Activated CD4-positive, alpha-beta T cell treated with anti-CD3 and anti-CD28 coated beads, Interleukin-2, amount 50 U/mL, for 1 hour (primary cell): ENCODE measurements around the gene ZNF582.

Experiments used
- DNase-seq: peaks from one replicate; pipeline ENCODE4 v3.0.0-alpha.2; 2020

ZNF582 gene

DNA sequence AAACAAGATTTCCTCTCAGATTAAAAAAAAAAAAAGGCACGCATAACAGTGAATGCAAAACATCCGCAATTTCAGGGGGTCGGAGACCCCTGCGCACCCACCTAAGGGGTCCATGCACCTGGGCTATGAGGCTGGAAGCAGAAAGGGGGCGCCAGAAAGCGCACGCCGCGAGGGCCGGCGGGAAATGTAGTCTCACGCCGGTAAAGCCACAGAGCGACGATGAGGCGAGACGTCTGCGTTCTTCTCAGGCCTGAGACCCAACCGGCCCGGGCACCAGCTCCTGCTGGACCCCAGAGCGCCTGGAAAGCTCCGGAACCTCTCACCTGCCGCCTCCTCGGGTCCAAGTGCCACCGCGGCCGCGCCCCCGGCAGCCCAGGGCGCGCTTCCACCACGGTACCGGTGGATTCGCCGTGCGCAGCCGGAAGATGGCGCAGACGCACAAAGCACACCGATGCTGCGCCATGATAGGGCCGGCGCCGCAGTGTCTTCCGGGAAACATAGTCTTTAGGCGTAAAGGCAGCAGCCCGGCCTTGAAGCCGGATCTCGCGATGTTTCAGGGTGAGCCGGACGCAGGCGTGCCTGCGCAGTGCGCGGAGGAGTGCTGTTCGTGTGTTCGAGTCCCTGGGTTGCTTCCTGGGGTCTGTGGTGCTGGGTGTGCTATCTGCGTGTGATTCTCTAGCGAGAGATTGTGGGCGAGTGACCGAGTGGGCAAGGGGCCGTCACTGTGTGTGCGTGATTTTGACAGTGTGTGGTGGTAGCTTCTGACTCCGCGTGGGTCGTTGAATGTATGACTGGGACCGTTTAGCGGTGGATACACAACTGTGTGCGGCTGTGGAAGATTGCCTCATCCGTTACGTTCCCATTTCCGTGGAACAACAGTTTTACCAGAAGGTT lies at the start of gene ZNF582:
TSS of gene ZNF582 (minus strand) at position 416 of the 894 bp plus-strand sequence. CDS start 1,782 bp downstream, outside the sequence.
- peak; percentile 90 for DNase-seq

DNA sequence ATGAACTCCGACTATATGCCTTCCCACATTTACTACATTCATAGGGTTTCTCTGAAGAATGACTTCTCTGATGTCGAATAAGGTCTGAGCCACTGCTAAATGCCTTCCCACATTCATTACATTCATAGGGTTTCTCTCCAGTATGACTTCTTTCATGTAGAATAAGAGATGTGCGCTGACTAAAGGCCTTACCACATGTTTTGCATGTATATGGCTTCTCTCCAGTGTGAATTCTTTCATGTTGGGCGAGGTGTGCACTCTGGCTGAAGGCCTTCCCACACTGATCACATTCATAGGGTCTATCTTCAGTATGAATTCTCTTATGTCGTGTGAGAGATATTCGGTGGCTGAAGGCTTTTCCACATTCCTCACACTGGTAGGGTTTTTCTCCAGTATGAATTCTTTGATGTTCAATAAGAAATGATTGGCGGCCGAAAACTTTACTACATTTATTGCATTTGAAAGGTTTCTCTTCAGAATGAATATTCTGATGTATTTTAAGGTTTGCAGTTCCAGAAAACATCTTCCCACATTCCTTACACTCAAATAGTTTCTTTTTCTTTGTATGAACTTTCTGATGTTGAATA lies 48.0 kb upstream of the ZNF582 start:
- DNase-seq, result no peak

DNA sequence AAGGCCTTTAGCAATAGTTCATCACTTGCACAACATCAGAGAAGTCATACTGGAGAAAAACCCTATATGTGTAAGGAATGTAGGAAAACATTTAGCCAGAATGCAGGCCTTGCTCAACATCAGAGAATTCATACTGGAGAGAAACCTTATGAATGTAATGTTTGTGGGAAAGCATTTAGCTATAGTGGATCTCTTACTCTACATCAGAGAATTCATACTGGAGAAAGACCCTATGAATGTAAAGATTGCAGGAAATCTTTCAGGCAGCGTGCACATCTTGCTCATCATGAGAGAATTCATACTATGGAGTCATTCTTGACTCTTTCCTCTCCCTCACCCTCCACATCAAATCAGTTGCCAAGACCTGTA lies 30.6 kb upstream of the ZNF582 start:
- no peak for DNase-seq

DNA sequence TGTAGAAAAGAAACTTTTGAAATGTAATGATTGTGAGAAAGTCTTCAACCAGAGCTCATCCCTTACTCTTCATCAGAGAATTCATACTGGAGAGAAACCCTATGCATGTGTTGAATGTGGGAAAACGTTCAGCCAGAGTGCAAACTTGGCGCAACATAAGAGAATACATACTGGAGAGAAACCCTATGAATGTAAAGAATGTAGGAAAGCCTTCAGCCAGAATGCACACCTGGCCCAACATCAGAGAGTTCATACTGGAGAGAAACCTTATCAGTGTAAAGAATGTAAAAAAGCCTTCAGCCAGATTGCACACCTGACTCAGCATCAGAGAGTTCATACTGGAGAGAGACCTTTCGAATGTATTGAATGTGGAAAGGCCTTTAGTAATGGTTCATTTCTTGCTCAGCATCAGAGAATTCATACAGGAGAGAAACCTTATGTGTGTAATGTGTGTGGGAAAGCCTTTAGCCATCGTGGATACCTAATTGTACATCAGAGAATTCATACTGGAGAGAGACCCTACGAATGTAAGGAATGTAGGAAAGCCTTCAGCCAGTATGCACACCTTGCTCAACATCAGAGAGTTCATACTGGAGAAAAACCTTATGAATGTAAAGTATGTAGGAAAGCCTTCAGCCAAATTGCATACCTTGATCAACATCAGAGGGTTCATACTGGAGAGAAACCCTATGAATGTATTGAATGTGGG lies 30.1 kb upstream of the ZNF582 start:
- no peak for DNase-seq

DNA sequence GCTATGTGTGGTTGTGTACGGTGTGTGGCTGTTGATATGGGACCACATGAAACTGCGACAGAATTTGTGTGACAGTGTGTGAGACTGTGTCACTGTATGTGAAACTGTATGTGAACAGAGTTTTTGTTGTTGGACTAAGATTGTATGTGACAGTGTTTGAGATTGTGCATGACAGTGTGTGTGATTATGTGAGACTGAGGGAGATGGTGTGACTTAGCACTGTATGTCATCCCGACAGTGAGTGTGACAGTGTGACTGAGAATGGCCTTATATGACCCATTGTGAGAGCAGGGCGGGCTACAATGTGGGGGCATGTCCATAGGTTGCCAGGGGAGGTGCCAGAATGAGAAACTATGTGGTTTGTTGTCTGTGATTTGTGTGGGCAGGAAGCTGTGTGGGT lies 11.7 kb upstream of the ZNF582 start:
- DNase-seq, result no peak

DNA sequence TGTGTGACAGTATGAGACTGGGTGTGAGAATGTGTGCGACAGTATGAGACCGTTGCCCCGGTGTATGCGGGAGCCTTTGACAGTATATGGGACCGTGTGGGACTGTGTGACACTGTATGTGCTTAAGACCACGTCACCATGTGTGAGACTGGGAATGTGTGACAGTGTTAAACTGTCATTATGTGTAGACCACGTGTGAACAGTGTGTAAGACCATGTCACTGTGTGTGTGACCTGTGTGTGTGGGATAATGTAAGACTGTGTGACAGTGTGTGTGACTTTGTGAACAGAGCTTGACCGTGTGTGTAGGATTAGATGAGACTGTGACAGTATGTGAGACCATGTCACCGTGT lies 11.3 kb upstream of the ZNF582 start:
- no peak for DNase-seq

DNA sequence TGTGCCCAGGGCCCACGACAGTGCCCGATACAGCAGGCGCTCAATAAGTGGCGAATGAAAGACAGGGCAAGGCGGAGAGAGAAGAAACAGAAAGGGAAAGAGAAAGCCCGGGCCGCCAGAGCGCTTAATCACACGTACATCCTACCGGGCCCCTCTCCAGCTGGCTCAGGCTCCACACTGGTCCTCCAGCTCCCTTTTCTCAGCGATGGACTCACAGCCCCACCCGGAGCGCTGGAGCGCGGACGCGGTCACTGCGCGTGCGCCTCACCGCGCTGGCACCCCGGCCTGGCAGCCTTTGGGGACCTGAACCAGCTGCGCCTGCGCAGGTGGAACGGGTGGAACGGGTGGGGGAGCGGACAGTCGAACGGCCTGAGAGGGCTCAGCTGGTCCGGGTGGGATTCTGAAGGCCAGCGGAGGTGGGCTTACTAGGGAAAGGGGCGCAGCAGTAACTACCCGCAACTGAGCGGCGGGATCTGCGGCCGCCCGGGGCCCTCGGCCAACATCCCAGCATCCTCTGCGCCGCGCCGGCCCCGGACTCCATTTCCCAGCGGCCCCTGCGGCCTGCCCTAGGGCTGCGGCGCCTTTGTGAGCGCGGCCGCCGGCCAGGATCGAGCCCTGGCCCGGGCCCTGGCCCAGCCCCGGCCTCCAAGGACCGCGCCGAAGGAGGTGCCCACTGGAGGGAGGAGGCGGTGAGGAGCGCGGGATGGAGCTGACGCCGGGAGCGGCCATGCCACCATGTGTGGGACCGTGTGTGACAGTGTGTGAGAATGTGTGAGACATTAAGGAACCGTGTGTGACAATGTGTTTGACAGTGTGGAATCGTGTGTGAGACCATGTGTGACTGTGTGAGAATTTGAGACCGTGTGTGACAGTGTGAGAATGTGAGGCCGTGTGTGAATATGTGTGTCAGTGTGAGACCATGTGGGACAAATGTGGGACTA lies 10.7 kb upstream of the ZNF582 start, which contains the start of gene ZNF583:
TSS of gene ZNF583 (plus strand) at position 569 of the 941 bp plus-strand sequence. CDS start 2,783 bp downstream, outside the sequence.
- DNase-seq, result peak; percentile 87

DNA sequence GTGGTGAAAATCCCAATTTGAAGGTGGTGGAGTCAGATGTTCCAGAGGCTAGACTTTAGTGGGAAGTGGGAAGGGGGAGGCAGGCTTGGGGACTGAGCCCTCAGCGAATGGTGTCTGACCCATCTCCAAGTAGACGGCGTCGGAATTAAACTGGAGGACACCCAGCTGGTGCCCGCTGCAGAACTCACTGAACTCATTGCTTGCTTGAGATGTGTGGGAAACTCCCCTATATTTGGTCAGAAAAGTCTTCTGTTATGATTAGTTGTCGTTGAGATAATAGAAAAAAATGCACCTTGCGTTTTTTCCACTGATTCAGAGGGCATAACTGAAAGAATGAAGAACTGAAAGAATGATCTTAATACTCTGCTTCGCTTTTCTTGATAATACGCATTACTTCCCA lies 9.9 kb upstream of the ZNF582 start:
- no peak for DNase-seq

DNA sequence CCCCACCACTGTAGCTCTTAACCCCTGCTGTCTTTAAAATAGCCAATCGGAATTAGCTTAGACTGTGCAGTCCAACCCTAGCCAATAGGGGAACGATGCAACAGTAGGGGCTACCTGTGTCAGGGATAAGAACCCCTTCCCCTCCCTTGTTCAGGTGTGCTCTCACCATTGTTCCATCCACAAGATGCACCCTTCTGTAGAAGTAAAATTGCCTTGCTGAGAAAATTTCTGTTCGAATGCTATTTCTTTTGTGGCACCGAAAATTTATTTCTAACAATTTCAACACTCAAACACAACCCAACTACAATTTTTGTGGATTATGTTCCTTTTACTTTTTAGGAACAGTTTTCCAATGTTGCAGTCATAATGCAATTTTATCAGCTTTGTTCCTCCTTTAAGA lies 7.2 kb upstream of the ZNF582 start:
- DNase-seq, result no peak

DNA sequence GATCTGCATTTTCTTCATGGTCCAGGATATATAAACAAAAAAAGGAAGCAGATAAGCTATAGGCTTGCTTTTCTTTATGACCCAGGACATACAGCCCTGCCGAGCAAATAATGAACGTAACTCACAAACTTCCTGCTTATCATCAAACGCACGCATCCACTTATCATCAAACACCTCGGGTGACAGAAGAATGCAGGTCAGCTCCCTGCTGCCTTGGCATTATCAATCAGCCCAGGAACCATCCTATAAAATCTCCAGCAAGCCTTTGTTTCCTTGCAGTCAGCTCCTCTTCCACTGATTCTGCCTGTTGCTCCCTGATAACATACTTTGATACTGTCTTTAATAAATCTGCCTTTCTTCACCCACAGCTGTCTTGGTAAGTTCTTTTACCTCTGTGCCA lies 5.5 kb upstream of the ZNF582 start:
- no peak for DNase-seq

DNA sequence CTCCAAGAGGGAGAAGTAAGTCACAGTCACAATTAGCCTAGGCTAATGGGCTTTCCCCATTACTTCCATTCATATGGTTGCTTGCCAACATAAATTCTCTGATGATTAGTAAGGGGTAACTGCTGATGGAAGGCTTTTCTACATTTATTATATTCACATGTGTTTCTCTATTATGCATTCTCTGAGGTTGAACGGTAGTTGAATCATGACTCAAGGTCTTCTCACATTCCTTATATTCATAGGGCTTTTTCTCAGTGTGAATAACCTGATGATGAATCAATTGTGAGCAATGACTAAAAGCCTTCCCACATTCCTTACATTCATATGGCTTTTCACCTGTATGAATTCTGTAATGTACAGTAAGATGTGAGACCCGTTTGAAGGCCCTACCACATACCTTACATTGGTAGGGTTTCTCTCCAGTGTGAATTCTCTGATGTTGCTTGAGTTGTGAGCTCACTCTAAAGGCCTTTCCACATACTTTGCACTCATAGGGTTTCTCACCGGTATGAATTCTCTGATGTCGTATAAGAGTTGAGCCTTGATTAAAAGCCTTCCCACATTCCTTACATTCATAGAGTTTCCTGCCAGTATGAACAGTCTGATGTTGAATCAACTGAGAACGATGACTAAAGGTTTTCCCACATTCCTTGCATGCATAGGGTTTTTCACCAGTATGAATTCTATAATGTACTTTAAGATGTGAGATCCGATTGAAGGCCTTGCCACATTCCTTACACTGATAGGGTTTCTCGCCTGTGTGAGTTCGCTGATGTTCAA lies 9.3 kb downstream of the ZNF582 start:
- DNase-seq, result no peak

DNA sequence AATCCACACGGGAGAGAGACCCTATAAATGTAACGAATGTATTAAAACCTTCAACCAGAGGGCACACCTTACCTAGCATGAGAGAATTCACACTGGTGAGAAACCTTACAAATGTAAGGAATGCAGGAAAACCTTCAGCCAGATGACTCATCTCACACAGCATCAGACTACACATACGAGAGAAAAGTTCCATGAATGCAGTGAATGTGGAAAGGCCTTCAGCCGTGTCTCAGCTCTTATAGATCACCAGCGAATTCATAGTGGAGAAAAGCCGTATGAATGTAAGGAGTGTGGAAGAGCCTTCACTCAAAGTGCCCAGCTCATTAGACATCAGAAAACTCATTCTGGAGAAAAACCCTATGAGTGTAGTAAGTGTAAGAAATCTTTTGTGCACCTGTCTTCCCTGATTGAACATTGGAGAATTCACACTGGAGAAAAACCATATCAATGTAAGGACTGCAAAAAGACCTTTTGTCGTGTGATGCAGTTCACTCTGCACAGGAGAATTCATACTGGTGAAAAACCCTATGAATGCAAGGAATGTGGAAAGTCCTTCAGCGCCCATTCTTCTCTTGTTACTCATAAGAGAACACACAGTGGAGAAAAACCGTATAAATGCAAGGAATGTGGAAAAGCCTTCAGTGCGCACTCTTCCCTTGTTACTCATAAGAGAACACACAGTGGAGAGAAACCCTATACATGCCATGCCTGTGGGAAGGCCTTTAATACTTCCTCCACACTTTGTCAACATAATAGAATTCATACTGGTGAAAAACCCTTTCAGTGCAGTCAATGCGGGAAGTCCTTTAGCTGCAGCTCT lies 16.0 kb downstream of the ZNF582 start:
- no peak for DNase-seq

DNA sequence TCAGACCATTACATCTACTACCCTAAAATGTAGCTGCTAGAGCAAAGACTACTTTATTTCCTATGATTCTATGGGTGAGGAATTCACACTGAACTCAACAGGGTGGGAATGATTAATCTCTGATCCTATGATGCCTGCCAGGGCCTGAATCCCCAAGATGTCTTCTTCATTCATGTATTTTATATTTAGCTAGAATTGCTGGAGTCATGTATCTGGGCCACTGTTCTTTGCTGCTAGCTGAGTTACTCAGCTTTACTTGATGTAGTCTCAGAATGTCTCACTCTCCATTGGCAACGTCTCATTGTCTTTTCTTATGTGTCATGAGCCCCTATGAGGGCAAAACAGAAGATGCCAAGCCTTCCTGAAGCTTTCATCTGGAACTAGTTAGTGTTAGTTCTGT lies 21.1 kb downstream of the ZNF582 start:
- DNase-seq, result no peak

DNA sequence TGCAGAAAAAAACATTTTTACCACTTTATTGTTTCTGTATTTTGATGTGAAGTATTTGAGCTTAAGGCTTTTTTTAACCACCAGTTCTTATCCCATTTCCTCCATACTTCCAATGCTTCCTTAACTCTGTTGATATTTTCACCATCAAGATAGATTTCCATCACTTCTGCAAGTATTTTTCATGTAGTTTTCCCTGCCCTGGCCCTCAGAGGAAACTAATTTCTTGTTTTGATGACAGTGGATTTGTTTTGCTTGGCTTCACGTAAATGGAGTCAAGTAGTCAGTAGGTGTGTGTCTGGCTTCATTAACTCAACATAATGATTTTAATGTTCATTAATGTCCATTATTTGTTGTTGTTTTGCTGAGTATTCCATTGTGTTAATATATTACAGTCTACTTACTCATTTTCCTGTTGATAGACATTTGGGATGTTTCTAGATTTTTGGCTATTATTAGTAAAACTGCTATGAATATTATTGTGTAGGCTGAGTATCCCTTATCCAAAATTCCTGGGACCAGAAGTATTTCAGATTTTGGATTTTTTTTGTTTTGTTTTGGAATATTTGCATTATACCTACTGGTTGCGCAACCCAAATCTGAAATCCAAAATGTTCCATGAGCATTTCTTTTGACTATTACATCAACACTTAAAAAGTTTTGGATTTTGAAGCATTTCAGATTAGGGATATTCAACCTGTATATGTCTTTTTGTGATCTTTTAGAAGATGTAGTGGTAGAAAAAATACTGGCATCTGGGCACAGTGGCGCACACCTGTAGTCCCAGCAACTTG lies 23.3 kb downstream of the ZNF582 start:
- DNase-seq, result no peak

DNA sequence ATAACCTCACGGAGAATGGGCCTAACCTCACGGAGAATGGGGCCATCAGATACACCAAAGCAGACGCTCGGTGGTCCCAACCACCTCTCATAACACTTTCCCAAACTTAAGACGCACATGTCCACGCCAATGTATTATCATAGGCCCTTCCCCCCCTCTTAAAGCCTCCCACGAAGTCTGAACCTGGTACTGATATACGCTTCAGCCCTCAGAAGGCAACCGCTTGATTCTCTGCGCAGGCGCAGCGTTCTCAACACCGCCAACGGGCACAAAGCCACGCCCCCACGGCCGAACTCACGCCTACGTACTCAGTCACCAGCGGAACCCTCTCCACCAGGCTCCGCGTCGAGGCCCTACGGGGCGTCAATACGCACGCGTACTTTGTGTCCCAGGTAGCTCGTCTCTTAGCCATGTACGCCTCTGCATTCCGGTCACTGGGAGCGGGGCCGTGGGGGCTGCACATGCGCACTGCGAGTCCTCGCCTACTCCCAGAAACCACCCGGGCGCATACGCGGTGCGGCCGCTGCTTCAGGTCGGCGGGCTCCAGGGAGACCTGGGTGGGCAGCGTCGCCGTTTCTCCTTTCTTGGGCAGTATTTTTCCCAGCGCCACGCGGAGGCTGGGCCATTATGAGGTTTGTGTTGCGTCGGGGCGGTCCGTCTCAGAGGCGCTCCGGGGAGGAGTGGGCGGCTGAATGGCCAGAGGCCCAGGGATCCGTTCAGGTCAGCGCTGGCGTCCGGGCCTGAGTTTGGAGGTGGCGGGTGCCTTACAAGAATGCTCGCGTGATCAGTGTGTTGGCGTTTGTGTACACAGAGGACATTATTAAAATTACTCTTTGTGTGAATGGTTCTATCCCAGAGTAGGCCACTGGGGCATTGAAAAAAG lies 25.3 kb downstream of the ZNF582 start:
- DNase-seq, result peak; percentile 64

DNA sequence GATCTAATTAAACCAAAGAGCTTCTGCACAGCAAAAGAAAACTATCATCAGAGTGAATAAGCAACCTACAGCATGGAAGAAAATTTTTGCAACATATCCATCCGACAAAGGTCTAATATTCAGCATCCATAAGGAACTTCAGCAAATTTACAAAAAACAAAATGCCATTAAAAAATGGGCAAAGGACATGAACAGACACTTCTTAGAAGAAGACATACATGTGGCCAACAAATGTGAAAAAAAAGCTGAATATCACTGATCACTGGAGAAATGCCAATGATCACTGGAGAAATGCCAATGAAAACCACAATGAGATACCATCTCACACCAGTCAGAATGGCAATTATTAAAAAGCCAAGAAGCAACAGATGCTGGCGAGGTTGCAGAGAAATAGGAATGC lies 32.5 kb downstream of the ZNF582 start:
- DNase-seq, result no peak

DNA sequence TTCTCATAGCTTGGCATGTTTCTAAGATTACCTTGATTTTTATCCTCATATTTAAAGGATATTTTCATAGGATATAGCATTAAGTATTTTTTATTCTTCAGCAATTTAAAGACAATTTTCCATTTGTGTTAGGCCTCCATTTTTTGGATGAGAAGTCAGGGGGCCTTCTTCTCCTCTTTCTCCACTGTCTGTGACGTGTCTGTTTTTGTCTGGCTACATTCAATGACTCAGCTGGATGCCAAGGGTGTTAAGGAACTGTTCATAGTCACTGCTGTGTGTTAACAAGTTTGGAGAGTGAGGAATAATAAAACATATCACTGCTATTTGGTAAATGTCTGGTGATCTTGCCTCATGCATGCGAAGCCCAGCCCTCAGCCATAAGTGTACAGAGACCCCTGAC lies 36.4 kb downstream of the ZNF582 start:
- no peak for DNase-seq

DNA sequence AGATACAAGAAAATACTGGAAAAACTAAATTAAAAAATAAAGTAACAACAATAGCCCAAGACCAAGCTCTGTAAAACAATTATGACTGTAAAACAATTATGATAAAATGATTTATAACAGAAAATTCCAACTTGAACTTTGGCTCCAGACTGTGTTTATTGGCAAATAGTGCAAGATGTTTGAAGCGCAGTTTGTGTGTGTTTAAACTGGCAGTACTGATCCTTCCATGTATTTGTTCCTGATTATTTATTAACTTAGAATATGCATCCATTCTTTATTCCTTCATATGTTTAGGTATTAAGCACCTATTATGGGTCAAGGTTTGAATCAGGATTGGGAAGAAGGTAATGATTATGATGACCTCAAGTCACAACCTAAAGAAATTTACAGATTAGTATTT lies 37.8 kb downstream of the ZNF582 start:
- no peak for DNase-seq

DNA sequence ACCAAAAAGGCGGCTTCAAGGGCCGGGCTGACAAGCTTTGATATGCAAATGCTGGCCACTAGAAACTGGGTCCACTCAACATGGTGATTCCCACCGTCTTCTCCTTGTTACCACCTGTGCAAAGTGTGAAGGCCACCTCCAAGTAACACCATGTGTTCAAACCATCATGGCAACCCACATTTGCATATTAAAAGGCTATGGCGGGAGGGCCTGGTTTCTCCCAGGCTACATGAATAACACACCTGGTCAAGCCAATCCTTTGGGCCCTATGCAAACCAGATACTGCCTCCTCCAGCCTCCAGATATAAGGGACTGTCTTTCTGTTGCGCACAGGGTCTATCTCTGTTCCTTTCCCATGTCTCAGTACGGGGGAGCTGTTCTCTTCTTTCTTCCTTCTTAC lies 42.1 kb downstream of the ZNF582 start:
- no peak for DNase-seq
